ENCODE data around the gene UFSP1.
"Not testable (repeated sequence)": the region's sequence is repeated elsewhere in the genome, so short reads cannot be mapped to it uniquely, and the experiment has no call there.

The UFSP1 gene

GRCh38 chr7:100888988-100889750, at the start of gene UFSP1:
Gene UFSP1 (minus strand): TSS chr7:100889715. CDS start chr7:100889271, 444 bp downstream.
- DNase-seq (ENCODE audit: low read depth in 2 of 2), result no peak

GRCh38 chr7:100936167-100936566, 46.7 kb upstream of the UFSP1 start:
- not testable (repeated sequence) for DNase-seq (ENCODE audit: low read depth in 2 of 2)

DNA sequence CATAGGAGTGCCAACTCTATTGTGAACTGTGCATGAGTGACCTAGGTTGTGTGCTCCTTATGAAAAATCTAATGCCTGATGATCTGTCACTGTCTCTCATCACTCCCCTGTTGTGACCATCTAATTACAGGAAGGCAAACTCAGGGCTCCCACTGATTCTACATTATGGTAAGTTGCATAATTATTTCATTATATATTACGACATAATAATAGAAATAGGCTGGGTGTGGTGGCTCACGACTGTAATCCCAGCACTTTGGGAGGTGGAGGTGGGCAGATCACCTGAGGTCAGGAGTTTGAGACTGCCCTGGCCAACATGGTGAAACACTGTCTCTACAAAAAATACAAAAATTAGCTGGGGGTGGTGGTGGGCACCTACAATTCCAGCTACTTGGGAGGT, 45.9 kb upstream of the UFSP1 start:
- DNase-seq (ENCODE audit: low read depth in 2 of 2), result not testable (repeated sequence)

DNA sequence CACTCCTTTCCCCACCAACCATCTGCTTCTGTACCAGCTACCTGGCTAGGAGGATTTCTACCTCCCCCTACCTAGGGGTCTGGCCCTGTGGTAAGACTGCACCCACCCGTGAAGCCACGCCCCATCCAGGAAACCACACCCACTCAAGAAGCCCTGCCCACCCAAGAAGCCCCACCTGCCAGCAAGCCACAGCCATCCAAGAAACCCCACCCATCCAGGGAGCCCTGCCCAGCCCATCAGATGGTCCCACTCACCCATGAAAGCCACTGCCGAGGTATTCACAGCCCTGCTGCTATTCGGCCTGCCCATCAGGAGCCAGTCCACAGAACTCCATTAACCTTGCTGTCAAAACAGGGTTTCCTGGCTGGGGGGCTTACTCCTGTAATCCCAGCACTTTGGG, 44.2 kb upstream of the UFSP1 start:
- DNase-seq (ENCODE audit: low read depth in 2 of 2), result no peak

- DNase-seq (ENCODE audit: low read depth in 2 of 2), result no peak
Measured at GRCh38 chr7:100929808-100930174, 40.3 kb upstream of the UFSP1 start.

DNA sequence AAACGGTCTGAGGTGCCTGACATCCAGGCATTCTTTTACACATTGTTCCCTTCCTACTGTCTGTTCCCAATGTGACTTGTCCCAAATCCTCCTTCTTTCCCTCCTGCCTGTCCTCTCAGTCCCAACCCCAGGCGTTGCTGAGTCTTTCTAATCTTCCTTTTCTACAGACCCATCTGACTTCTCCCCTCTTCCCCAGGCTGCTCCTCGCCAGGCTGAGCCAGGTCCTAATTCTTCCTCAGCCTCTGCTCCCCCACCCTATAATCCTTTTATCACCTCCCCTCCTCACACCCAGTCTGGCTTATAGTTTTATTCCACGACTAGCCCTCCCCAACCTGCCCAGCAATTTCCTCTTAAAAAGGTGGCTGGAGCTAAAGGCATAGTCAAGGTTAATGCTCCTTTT, 34.1 kb upstream of the UFSP1 start:
- DNase-seq (ENCODE audit: low read depth in 2 of 2), result not testable (repeated sequence)

DNA sequence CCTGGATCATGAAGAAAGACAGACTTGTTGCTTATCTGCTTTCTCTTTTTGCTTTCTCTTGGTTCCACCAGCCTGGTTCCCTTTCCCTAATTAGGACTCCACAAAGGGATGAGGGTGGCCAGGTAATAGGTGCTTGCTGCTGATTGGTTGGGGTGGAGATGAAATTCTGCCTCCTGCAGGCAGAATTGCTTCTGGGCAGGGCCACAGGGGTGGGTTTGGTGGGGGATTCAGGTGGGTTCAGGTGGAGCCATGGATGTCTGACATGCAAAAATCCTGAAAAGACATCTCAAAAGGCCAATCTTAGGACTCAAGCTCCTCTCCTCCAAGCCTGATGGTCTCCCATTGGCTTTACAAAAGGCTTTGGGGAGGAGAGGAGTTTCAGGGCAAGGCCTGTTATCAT, 31.5 kb upstream of the UFSP1 start:
- DNase-seq (ENCODE audit: low read depth in 2 of 2), result no peak

DNA sequence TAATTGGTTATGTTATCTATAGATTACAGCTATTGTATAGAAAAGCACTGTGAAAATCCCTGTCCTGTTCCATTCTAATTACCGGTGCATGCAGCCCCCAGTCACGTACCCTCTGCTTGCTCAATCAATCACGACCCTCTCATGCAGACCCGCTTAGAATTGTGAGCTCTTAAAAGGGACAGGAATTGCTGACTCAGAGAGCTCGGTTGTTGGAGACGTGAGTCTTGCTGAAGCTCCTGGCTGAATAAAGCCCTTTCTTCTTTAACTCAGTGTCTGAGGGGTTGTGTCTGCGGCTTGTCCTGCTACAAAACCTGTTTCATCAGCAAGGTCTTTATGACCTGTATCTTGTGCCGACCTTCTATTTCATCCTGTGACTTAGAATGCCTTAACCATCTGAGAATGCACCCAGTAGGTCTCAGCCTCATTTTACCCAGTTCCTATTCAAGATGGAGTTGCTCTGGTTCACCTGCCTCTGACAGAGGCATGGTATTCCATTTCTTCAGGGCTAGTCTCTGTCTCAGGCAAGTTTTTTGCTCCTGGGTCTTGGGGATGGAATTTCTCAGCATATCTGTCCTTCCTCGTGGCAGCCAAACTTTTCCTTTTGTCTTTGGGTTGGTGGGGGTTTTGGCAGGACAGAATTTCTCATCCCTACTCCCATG, 30.4 kb upstream of the UFSP1 start:
- DNase-seq (ENCODE audit: low read depth in 2 of 2), result not testable (repeated sequence)

DNA sequence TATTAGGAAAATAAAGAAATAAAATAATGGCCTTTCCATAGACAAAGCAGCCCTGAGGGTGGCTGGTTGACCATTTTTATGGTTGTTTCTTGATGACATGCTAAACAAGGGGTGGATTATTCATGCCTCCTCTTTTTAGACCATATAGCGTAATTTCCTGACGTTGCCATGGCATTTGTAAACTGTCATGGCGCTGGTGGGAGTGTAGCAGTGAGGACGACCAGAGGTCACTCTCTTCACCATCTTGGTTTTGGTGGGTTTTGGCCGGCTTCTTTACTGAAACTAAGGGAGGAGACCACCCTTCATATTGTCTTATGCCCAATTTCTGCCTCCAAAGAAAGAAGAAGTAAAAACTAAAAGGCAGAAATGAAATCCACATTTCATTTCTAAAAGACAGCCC, 29.8 kb upstream of the UFSP1 start:
- DNase-seq (ENCODE audit: low read depth in 2 of 2), result not testable (repeated sequence)

DNA sequence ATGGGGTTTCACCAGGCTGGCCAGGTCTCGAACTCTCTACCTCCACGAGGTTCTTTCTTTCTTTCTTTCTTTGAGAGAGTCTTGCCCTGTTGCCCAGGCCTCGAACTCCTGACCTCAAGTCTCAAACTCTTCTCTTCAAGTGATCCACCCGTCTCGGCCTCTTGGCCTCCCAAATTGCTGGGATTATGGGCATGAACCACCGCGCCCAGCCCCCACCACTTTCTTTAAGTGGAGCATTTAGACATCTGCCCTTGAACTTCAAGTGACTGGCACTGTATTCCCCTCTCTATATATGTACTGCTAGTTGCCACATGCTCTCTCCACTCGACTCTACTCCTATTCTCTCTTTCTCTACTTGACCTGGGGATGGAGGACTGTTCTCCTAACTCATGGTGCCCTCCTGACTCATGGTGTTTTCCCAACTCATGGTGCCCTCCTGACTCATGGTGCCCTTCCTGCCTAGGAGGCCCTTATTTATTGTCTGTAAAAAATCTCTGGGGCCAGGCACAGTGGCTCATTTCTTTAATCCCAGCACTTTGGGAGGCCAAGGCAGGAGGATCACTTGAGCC, 25.4 kb upstream of the UFSP1 start:
- no peak for DNase-seq (ENCODE audit: low read depth in 2 of 2)

DNA sequence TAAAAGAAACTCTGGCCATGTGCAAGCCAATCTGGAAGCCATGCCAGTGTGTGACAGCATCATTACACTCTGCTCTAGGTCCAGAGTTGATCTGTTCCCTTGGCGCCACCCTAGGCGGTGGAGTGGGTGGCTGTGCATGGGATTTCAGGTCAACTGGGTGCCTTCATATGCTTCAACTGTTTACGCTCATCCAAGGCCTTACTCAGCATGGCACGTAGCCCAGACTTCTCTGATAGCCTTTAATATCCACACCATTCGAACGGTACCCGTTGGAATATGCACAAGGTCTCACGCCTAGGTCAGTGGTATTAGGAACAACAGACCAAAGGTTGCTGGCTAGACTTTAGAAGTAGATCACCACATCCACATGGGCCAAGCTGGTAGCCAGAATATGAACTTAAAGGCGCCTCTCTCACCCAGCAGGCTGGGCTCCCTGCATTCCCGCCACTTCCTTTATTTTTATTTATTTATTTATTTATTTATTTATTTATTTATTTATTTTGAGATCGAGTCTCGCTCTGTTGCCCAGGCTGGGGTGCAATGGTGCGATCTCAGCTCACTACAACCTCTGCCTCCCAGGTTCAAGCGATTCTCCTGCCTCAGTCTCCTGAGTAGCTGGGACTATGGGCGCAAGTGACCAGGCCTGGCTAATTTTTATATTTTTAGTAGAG, 24.8 kb upstream of the UFSP1 start:
- no peak for DNase-seq (ENCODE audit: low read depth in 2 of 2)

DNA sequence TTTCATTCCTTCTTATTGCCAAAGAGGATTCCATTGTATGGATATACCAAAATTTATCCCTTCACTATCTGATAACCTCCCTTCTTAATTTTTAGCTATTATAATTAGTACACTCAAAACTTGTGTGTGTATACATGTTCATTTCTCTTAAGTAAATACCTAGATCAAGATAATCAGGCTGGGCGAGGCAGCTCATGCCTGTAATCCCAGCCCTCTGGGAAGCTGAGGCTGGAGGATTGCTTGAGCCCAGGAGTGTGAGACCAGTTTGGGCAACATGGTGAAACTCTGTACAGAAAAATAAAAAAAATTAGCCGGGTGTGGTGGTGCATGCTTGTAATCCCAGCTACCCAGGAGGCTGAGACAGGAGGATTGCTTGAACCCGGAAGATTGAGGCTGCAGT, 22.0 kb upstream of the UFSP1 start:
- no peak for DNase-seq (ENCODE audit: low read depth in 2 of 2)

DNA sequence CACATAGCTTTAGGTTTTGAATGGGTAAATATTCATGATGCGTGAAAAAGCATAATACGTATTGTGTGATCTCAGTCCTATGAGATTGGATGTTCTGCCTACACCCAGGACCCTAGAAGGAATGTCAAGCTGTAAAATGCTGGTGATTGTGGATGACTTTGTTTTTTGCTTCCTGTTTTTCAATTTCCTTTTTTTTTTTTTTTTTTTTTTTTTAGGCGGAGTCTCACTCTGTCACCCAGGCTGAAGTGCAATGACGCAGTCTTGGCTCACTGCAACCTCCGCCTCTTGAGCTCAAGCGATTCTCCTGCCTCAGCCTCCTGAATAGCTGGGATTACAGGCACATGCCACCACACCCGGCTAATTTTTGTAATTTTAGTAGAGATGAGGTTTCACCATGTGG, 20.9 kb upstream of the UFSP1 start:
- not testable (repeated sequence) for DNase-seq (ENCODE audit: low read depth in 2 of 2)

- no peak for DNase-seq (ENCODE audit: low read depth in 2 of 2)
Measured at GRCh38 chr7:100908512-100908911, 19.0 kb upstream of the UFSP1 start.

DNA sequence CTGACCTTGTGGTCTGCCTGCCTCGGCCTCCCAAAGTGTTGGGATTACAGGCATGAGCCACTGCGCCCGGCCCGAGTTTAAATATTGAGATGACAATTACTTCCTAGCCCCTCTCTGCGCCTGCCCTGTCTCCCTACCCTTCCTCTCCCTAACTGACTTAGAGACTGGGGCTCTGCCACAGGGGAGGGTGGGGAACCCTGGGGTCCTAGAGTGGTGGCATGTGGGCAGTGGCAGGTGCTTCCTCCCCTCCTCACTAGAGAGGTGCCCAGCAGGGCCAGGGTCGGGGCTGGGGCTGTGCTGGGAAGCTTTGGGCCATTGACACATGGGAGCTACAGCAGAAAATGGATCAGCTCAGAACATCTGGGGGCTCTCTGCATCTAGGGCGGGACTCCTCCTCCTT, 13.1 kb upstream of the UFSP1 start:
- DNase-seq (ENCODE audit: low read depth in 2 of 2), result no peak

DNA sequence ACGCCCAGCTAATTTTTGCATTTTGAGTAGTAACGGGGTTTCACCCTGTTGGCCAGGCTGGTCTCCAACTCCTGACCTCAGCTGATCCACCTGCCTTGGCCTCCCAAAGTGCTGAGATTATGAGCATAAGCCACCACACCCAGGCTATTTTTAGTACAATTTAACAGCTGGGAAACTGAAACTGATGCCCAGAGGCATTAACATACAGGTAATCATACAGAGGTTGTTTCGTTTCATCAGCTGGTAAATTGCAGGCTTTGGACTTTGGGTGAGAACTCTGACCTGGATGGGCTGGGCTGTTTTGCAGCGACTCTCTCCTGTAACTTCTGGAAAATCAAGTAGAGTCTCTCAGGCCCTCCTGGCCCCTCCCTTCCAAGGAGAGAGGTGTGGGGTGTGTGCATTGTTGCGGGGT, 12.4 kb upstream of the UFSP1 start:
- no peak for DNase-seq (ENCODE audit: low read depth in 2 of 2)

DNA sequence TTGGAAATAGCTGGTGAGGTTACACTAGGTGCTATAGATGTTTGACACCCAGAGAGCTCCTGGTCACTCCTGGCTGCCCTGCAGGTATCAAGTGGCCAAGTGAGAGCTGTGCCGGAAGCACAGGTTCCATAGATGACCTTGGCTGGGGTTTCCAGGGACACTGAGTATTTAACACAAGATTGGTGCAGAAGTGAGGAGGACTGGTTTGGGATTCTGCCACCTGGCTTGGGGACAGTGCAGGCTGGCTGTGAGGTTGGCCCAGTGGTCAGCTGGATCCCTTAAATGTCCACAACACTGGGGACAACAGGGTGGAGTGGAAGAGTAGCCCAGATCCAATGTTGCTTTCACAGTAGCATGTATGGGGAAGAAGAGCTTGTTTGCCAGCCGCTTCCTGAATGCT, 11.5 kb upstream of the UFSP1 start:
- no peak for DNase-seq (ENCODE audit: low read depth in 2 of 2)

- DNase-seq (ENCODE audit: low read depth in 2 of 2), result no peak
Measured at GRCh38 chr7:100899432-100899831, 9.9 kb upstream of the UFSP1 start.

GRCh38 chr7:100897772-100898454, 8.4 kb upstream of the UFSP1 start:
- no peak for DNase-seq (ENCODE audit: low read depth in 2 of 2)

DNA sequence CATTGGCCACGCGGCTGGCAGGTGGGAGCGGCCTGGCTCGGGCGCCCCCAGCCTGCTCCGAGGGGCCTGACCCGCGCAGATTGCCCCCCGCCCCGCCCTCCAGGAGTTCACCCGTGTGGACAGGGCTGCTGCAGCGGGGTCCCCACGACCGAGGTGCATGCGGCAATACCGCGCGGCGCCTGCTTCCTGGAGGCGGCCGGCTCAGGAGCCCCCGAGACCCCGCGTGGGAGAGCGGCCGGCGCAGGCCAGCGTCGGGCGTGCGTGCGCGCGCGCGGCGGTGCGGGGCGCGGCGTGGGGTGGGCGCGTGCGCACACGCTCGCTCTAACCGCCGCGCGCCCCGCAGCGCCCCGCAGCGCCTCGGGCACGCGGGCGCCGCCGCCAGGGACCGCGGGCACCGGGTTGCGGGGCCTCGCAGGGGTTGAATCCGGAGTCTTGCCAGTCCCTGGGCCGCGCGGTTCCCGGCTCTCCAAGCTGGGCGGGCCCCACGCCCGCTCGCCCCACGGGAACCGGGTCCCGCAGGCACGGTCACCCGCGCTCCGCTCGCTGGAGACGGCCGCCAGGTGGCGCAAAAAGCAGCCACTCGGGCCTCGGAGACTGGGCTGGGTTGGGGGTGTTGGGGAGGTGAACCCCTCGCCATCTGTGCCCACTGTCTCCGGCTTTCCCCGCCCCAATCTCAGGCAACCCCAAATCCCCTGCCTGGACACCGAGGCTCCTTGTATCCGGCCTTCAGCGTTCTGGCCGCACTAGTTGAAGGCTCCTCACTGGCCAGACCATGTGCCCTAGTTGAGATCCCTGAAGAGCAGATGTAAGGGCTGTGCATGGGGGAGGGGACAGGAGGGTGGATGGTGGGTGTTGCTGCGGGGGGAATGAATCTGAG, 7.5 kb upstream of the UFSP1 start:
- DNase-seq (ENCODE audit: low read depth in 2 of 2), result no peak

All from stimulated activated CD8-positive, alpha-beta memory T cell treated with anti-CD3 and anti-CD28 coated beads, Interleukin-7, amount 100 ng/mL, for 1 hour (primary cell).